ENCODE measurements around the gene RNF152.

The RNF152 gene

DNA sequence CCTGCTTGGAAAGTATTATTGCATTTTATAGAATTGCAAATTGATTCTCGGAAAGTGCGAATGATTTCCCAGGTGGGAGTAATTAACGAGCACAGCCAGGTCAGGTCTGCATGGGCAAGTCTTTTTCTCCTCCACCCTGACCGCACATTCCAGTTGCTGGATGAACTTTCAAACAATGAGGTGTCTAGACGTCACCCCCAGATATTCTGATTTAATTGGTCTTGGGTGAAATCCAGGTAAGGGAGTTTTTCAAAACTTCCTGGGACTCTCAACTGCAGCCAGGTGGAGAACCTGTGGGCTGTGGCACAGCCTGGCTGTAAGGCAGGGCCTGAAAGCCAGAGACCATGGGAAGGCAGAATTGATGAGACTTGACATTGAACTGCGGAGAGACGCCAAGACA is 15.9 kb upstream of the RNF152 start:
- no peak for DNase-seq (ENCODE audit: extremely low read depth, low read depth)
- TF ChIP-seq, protein P1, sequence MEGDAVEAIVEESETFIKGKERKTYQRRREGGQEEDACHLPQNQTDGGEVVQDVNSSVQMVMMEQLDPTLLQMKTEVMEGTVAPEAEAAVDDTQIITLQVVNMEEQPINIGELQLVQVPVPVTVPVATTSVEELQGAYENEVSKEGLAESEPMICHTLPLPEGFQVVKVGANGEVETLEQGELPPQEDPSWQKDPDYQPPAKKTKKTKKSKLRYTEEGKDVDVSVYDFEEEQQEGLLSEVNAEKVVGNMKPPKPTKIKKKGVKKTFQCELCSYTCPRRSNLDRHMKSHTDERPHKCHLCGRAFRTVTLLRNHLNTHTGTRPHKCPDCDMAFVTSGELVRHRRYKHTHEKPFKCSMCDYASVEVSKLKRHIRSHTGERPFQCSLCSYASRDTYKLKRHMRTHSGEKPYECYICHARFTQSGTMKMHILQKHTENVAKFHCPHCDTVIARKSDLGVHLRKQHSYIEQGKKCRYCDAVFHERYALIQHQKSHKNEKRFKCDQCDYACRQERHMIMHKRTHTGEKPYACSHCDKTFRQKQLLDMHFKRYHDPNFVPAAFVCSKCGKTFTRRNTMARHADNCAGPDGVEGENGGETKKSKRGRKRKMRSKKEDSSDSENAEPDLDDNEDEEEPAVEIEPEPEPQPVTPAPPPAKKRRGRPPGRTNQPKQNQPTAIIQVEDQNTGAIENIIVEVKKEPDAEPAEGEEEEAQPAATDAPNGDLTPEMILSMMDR (IDR thresholded peaks at IDR 0.05; ENCODE audit: low read depth, low read length) = no peak

DNA sequence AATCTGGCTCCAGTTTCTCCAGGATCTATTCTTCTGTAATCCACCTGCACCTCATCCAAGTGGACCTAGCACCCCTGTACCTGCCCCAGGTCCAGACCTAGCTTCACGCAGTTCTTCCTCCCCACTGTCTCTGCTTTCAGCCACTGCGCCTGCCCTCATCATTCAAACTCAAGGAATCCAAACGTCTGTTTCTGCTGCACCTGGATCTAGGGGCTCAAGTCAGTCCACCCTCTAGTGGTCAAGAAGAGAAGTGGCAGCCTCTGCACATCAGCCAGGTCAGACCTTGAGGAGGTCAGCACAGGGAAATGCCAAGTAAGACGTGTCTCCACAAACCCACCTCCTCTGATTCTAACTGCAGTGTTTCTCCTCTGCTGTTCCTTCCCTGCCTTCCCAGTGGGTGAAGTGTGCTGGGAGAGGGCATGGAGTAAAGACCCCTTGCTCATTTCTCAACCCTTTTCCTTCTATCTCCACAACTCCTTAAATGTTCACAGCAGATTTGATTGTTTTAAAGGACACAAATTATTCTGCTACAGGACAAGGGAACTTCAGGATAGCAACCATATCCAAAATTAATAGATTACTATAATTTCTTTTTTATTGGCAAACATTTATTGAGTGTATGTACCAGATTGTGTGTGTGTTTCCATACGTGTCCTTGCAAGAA is 8.6 kb upstream of the RNF152 start:
- TF ChIP-seq, protein P1 (IDR thresholded peaks at IDR 0.05; ENCODE audit: low read depth, low read length) = peak; percentile 96
- DNase-seq (ENCODE audit: extremely low read depth, low read depth) = no peak

DNA sequence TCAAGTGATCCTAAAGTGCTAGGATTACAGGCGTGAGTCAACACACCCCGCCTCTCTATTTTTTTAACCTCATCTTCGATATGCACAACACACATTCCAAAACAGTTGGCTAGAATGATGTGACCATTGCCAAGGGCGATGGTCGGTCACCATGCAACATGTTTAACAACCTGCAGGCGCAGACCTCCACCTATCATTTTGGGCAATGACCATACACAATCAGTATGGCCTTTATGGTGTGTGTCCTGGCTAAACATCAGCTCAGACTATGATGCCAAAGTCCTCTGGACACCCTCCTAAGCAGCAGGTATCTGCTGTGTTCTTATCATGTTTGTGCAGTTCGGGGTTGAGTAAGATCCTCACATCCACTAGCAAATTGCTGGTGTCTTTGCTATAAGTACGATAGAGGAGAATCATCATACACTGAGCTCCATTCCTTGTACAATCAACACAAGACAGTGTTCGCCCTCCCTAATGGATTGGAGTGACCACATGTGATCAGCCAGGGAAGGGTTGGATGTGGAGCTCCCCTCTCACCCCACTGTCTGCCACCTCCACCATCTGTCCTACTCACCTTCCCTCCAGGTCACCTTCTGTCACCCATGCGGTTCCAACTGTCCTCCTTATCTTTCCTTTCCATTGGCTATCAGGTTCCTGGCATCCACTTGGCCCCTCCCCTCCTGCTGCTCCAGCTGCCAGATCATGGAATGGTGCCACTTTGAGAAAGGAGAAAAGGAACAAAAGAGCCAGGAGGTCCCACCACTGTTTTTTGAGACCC is 7.9 kb upstream of the RNF152 start:
- no peak for DNase-seq (ENCODE audit: extremely low read depth, low read depth)
- TF ChIP-seq, protein P1 (IDR thresholded peaks at IDR 0.05; ENCODE audit: low read depth, low read length) = no peak

DNA sequence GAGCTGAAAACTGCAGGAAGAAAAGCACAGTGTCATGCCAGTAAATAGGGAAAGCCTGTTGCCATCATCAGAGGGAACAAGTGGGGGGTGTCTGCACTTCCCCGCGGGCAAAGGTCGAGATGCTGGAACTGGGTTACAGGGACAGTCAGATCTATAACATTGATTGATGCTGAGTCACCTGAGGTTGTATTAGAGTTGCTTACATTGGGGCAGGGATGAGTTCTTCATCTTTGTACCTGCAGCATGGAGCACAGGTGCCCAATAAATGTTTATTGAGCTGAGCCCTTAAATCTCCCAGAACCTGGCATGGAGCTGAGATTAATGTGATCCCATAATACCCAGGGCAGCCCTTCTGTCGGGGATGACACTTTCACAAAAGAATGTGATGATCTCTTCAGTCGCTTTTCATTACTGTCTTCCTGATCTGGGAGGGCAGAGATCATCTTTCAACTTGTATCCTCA is 5.9 kb upstream of the RNF152 start:
- TF ChIP-seq, protein P1 (IDR thresholded peaks at IDR 0.05; ENCODE audit: low read depth, low read length) = no peak
- no peak for DNase-seq (ENCODE audit: extremely low read depth, low read depth)

DNA sequence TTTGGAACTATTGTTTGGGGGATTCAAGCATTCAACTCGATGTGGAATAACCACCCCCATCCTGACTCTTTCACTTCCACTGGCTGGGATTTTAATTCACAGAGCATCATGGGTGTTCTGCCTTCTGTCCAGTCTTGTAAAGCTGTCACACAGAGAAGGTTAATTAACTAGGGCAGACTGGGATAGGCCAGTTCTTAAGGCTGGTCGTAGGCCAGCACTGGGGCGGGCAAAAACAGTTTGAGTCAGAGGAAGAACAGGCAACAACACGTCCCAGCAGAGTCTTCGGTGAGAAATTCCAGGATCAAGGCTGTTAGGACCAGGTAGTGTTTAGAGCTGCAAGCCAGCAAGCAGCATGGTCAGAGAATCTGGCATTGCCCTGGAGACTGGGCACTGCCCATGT is 4.0 kb upstream of the RNF152 start:
- DNase-seq (ENCODE audit: extremely low read depth, low read depth) = no peak
- TF ChIP-seq, protein P1 (IDR thresholded peaks at IDR 0.05; ENCODE audit: low read depth, low read length) = no peak

DNA sequence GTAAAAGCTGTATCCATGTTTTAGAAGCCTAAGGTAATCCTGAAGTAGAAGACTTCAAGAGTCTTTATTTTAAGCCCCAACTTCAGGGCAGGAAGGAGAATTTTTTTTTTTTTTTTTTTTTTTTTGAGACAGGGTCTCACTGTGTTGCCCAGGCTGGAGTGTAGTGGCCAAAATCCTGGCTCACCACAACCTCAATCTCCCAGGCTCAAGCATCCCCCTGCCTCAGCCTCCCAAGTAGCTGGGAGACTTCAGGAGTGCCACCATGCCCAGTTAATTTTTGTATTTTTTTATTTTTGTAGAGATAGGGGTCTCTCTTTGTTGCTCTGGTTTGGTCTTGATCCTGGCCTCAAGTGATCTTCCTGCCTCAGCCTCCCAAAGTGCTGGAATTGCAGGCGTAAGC is 3.3 kb upstream of the RNF152 start:
- no peak for DNase-seq (ENCODE audit: extremely low read depth, low read depth)
- TF ChIP-seq, protein P1 (IDR thresholded peaks at IDR 0.05; ENCODE audit: low read depth, low read length) = no peak
